ENCODE data around the gene HRH3. TPM values are rescaled to one million over a fixed set of nuclear protein-coding genes. Genes with fewer than 3 reads are reported as not detected.

The HRH3 gene
- total and polyA plus RNA-seq, 12 donors, result 0.06 to 0.80 (median 0.11) TPM; not detected in 8

GRCh38 chr20:62171245-62171644 is 48.8 kb downstream of the HRH3 start:
- intact Hi-C loops (cut with DNase I), result no loop called here
- Histone ChIP-seq H3K4me3 (no peak overlapping the region), H3K36me3 (replicated peaks in 1 of 2) (peaks cover 0 to 15% of the 10 kb centered on the region in 2 donors), H3K9me3 (replicated peaks in 1 of 3) (no peaks in the 10 kb centered on the region), H3K27me3 (no peaks in the 10 kb centered on the region), H3K4me1 (replicated peaks in 1 of 2) (no peaks in the 10 kb centered on the region), H3K27ac (no peak overlapping the region)
- no peak for TF ChIP-seq CTCF (IDR thresholded peaks at IDR 0.05)
- TF ChIP-seq POLR2A (IDR thresholded peaks at IDR 0.05), result no peak
- 83 to 94% (median 86%) methylated on average over 8 of the region's 8 CpGs for whole genome bisulfite sequencing, 4 donors
- DNase-seq, result no peak

- H3K36me3 ChIP-seq (replicated peaks in 1 of 2), result peaks cover 0 to 22% of the 10 kb centered on the region in 2 donors
- intact Hi-C loops (cut with DNase I), result no loop called here
Observed at GRCh38 chr20:62170536-62170935, 49.5 kb downstream of the HRH3 start.

GRCh38 chr20:62168890-62169435 is 51.1 kb downstream of the HRH3 start:
- 92 to 97% (median 95%) methylated on average over 21 to 23 of the region's 23 CpGs for WGBS, 4 donors
- H3K9me3 ChIP-seq (replicated peaks in 1 of 3), result no peaks in the 10 kb centered on the region
- TF ChIP-seq CTCF (IDR thresholded peaks at IDR 0.05) (no peak), POLR2A (IDR thresholded peaks at IDR 0.05) (no peak)

More at GRCh38 chr20:62170536-62170935, 49.5 kb downstream of the HRH3 start:
- Histone ChIP-seq H3K27me3 (no peaks in the 10 kb centered on the region), H3K4me3 (no peak overlapping the region), H3K4me1 (replicated peaks in 1 of 2) (no peaks in the 10 kb centered on the region), H3K9me3 (replicated peaks in 1 of 3) (no peaks in the 10 kb centered on the region), H3K27ac (no peak overlapping the region)
- TF ChIP-seq POLR2A (IDR thresholded peaks at IDR 0.05) (no peak), CTCF (IDR thresholded peaks at IDR 0.05) (no peak)
- DNase-seq, result no peak
- WGBS, 4 donors, result 71 to 97% (median 95%) methylated on average over 5 to 9 of the region's 9 CpGs

GRCh38 chr20:62168061-62168460 is 52.0 kb downstream of the HRH3 start:
- no peaks in the 10 kb centered on the region for H3K27me3 ChIP-seq
- H3K36me3 ChIP-seq (replicated peaks in 1 of 2), result peaks cover 0 to 33% of the 10 kb centered on the region in 2 donors
- no peak for DNase-seq
- WGBS, 4 donors, result 90 to 99% (median 93%) methylated on average over 4 of the region's 4 CpGs
- intact Hi-C loops (cut with DNase I), result no loop called here
- no peak overlapping the region for H3K27ac ChIP-seq
- no peak for TF ChIP-seq CTCF (IDR thresholded peaks at IDR 0.05)
- TF ChIP-seq POLR2A (IDR thresholded peaks at IDR 0.05), result no peak
- H3K9me3 ChIP-seq (replicated peaks in 1 of 3), result no peaks in the 10 kb centered on the region
- no peaks in the 10 kb centered on the region for H3K4me1 ChIP-seq (replicated peaks in 1 of 2)
- no peak overlapping the region for H3K4me3 ChIP-seq

More at GRCh38 chr20:62168890-62169435, 51.1 kb downstream of the HRH3 start:
- intact Hi-C loops (cut with DNase I), result no loop called here
- Histone ChIP-seq H3K36me3 (replicated peaks in 1 of 2) (peaks cover 0 to 25% of the 10 kb centered on the region in 2 donors), H3K27me3 (no peaks in the 10 kb centered on the region), H3K27ac (no peak overlapping the region), H3K4me3 (no peak overlapping the region), H3K4me1 (replicated peaks in 1 of 2) (no peaks in the 10 kb centered on the region)
- DNase-seq, result no peak
